Fibroblast of the aortic adventitia (primary cell): ENCODE measurements around the gene SMIM24. TPM values are rescaled to one million over a fixed set of nuclear protein-coding genes. Genes with fewer than 3 reads are reported as not detected.

Experiments
- DNase-seq: peaks from one replicate; pipeline ENCODE4 v3.0.0-alpha.2; 2010; ENCODE audit warnings: low read depth
- H3K4me3 ChIP-seq: 2 replicates; pipeline ENCODE4 v1.5.1; 2011; ENCODE audit warnings: low read depth, mild to moderate bottlenecking, control low read depth, low read length, moderate library complexity
- CTCF ChIP-seq: IDR thresholded peaks from 2 replicates; pipeline ENCODE4 v1.5.1; 2011; ENCODE audit warnings: mild to moderate bottlenecking, low read length, control low read depth, inconsistent platforms; ENCODE audit not compliant: insufficient read depth
- total RNA-seq: library from RNA; depleted of rRNA; stranded (reverse); fragments of >200 nt; gene quantifications from 2 replicates; pipeline ENCODE4 v1.2.3, GENCODE V29; 2012; ENCODE audit warnings: low replicate concordance

The SMIM24 gene
- total RNA-seq, 1 donor = not detected

DNA sequence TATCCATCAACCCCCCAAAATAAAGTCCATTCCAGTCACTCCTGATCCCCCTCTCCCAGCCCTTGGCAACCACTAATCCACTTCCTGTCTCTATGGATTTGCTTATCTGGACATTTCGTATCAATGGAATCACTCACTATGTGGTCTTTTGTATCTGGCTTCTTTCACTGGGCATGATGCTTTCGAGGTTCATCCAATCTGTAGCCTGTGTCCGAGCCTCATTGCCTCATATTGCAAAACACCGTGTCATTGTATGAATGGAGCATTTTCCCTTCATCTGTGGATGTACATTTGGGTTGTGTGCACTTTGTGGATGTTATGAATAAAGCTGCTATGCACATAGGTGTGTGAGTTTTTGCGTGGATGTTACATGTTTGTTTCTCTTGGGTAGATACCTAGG lies 24.4 kb upstream of the SMIM24 start:
- DNase-seq = no peak
- H3K4me3 ChIP-seq = no peak overlapping the region
- TF ChIP-seq CTCF = no peak

DNA sequence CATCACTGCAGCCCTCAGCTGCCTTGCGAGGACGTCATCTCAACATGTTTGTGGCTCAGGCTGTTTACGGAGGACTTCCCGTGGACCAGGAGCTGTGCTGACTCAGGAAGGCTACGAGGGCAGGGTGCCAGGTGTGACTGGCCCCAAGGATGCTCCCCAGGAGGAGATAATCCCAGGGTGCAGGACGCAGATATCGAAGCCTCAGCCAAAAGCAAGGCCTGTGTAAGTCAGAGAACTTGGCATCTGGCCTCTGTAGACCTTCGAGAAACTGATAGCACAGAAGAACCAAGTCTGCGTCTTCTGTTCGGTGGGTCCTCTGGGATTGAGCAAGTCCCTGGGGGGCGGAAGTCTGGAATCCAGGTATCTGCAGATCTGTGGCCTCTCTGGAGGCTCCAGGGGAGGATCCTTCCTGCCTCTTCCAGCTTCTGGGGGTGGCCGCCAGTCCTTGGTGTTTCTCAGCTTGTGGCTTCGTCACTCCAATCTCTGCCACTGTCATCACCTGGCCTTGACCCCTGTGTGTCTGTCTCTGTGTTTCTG lies 22.8 kb upstream of the SMIM24 start:
- no peak overlapping the region for H3K4me3 ChIP-seq
- no peak for DNase-seq
- TF ChIP-seq CTCF = no peak

DNA sequence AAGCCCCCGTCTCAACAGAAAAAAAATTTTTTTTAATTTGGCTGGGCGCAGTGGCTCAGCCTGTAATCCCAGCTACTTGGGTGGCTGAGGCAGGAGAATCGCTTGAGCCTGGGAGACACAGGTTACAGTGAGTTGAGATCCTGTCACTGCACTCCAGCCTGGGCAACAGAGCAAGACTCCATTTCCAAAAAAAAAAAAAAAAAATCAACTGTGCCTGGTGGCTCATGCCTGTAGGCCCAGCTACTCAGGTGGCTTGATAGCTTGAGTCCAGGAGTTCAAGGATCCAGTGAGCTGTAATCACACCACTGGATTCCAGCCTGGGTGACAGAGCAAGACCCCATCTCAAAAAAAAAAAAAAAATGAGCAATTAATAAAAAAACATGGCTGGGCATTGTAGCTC lies 21.5 kb upstream of the SMIM24 start:
- no peak for DNase-seq
- TF ChIP-seq CTCF = no peak
- no peak overlapping the region for H3K4me3 ChIP-seq

GRCh38 chr19:3500429-3501101 lies 20.2 kb upstream of the SMIM24 start, which contains the start of gene DOHH:
Gene DOHH (minus strand): TSS chr19:3500674. CDS start chr19:3496814, 3,860 bp downstream.
- peak within 1 kb of the TSS; percentile 98 for H3K4me3 ChIP-seq
- TF ChIP-seq CTCF = no peak
- peak; percentile 98 for DNase-seq

GRCh38 chr19:3499738-3500428 lies 19.6 kb upstream of the SMIM24 start:
- peak overlapping the region; percentile 98 for H3K4me3 ChIP-seq
- no peak for DNase-seq
- no peak for TF ChIP-seq CTCF

- no peak for DNase-seq
- H3K4me3 ChIP-seq = no peak overlapping the region
- TF ChIP-seq CTCF = no peak
Observed at GRCh38 chr19:3497757-3498520, 17.6 kb upstream of the SMIM24 start.
